HepG2 (cell line): ENCODE measurements around the gene FLT3LG. TPM values are rescaled to one million over a fixed set of nuclear protein-coding genes. Genes with fewer than 3 reads are reported as not detected.

Experiments used
- FOXJ3 ChIP-seq: sonication (generic); formaldehyde crosslinking; IDR thresholded peaks from 2 replicates; pipeline ENCODE4 v1.4.0; 2020; ENCODE audit warnings: missing genetic modification reagents, mild to moderate bottlenecking, borderline replicate concordance
- GABPA ChIP-seq, 2 experiments: IDR thresholded peaks; 2 replicates each; pipeline ENCODE4 v1.6.1; 2011 to 2016; ENCODE audit warnings: low read depth in 2 of 2, low read length in 1 of 2, missing biosample characterization in 1 of 2, missing genetic modification characterization in 1 of 2
- HCFC1 ChIP-seq: fragments of 150-350 bp; IDR thresholded peaks from 2 replicates; pipeline ENCODE4 v1.6.1; 2014; ENCODE audit warnings: low read depth, low read length
- HES4 ChIP-seq: sonication (generic); formaldehyde crosslinking; IDR thresholded peaks from 2 replicates; pipeline ENCODE4 v1.9.0; 2021; ENCODE audit warnings: mild to moderate bottlenecking, missing genetic modification reagents, borderline replicate concordance
- HNF4G ChIP-seq, 2 experiments: sonication (generic) in 1 of 2; formaldehyde crosslinking in 1 of 2; IDR thresholded peaks; 2 replicates each; pipeline versions ENCODE4 v1.4.0 to v1.6.1; 2011 to 2020; ENCODE audit warnings: borderline replicate concordance in 2 of 2, low read depth in 2 of 2, mild to moderate bottlenecking in 2 of 2, low read length in 1 of 2, missing genetic modification reagents in 1 of 2, moderate library complexity in 1 of 2
- KMT2B ChIP-seq: IDR thresholded peaks from 2 replicates; pipeline ENCODE4 v1.6.1; 2016; ENCODE audit warnings: missing genetic modification reagents, missing compliant biosample characterization
- NFE2L2 ChIP-seq: fragments of 150-350 bp; IDR thresholded peaks from 2 replicates; pipeline ENCODE4 v1.6.1; 2014; ENCODE audit warnings: low read length
- NFKBIZ ChIP-seq: IDR thresholded peaks from 2 replicates; pipeline ENCODE4 v1.6.1; 2018; ENCODE audit warnings: missing genetic modification reagents, missing compliant biosample characterization
- PAWR ChIP-seq: sonication (generic); formaldehyde crosslinking; IDR thresholded peaks from 2 replicates; pipeline ENCODE4 v1.4.0; 2020; ENCODE audit warnings: missing genetic modification reagents, mild to moderate bottlenecking, borderline replicate concordance
- RERE ChIP-seq: IDR thresholded peaks from 2 replicates; pipeline ENCODE4 v1.6.1; 2016; ENCODE audit warnings: low read depth, missing genetic modification reagents, missing compliant biosample characterization
- RFXAP ChIP-seq: sonication (generic); formaldehyde crosslinking; IDR thresholded peaks from 2 replicates; pipeline ENCODE4 v1.4.0; 2020; ENCODE audit warnings: missing genetic modification reagents, borderline replicate concordance
- SNAPC2 ChIP-seq: sonication (generic); formaldehyde crosslinking; IDR thresholded peaks from 2 replicates; pipeline ENCODE4 v1.8.1; 2022; ENCODE audit warnings: mild to moderate bottlenecking, missing genetic modification reagents
- THAP9 ChIP-seq: sonication (generic); formaldehyde crosslinking; IDR thresholded peaks from 2 replicates; pipeline ENCODE4; 2020; ENCODE audit warnings: missing genetic modification reagents, mild to moderate bottlenecking, borderline replicate concordance
- ZNF564 ChIP-seq: sonication (generic); formaldehyde crosslinking; IDR thresholded peaks from 2 replicates; pipeline ENCODE4 v1.8.1; 2023; ENCODE audit warnings: mild to moderate bottlenecking, missing genetic modification reagents
- ZNF766 ChIP-seq: sonication (generic); formaldehyde crosslinking; IDR thresholded peaks from 2 replicates; pipeline ENCODE4 v1.5.0; 2020; ENCODE audit warnings: missing genetic modification reagents, borderline replicate concordance
- ZNF780A ChIP-seq: sonication (generic); formaldehyde crosslinking; IDR thresholded peaks from 2 replicates; pipeline ENCODE4 v1.8.0; 2022; ENCODE audit warnings: mild to moderate bottlenecking, missing genetic modification reagents, moderate library complexity
- ZSCAN31 ChIP-seq: sonication (generic); formaldehyde crosslinking; IDR thresholded peaks from 2 replicates; pipeline ENCODE4 v1.5.0; 2020; ENCODE audit warnings: low read depth, mild to moderate bottlenecking, missing genetic modification reagents
- ZUFSP ChIP-seq: sonication (generic); formaldehyde crosslinking; IDR thresholded peaks from 2 replicates; pipeline ENCODE4 v1.9.0; 2021; ENCODE audit warnings: missing genetic modification reagents, mild to moderate bottlenecking, borderline replicate concordance
- polyA plus RNA-seq, 8 experiments: library from polyadenylated mRNA; depleted of rRNA in 3 of 8; stranded (reverse) in 7 of 8; unstranded in 1 of 8; fragments of >200 nt; fragmentation: Illumina TruSeq in 4 of 8; extraction: Trizol in 4 of 8; gene quantifications; 2 replicates each; pipeline versions ENCODE4 v1.2.1 to v1.2.3, GENCODE V29; 2011 to 2016; ENCODE audit warnings: low read depth in 4 of 8, missing spikeins in 1 of 8, mixed read lengths in 1 of 8; ENCODE audit not compliant: insufficient read depth in 1 of 8
- total RNA-seq, 5 experiments: library from RNA; depleted of rRNA; stranded (reverse); fragments of >200 nt; fragmentation: Illumina TruSeq; extraction: Trizol; gene quantifications; 2 replicates each; pipeline ENCODE4 v1.2.3, GENCODE V29; 2016; ENCODE audit warnings: low read depth in 1 of 5

The FLT3LG gene
- total and polyA plus RNA-seq, 2 of the 13 experiments (the other 11 are each of a cell fraction or from before 2014, with no cell fraction given), result 1.5 to 2.6 TPM

GRCh38 chr19:49453013-49453756 lies 20.8 kb upstream of the FLT3LG start, which contains the start of gene ALDH16A1 (continued):
- 0 out of 2 replicates have a peak, but pooled peaks have one; percentile 10 for TF ChIP-seq RERE (CRISPR knock-in tag)
- no peak for TF ChIP-seq PAWR (CRISPR knock-in tag)
- peak; percentile 53; the same call in 1 of the 2 replicates for TF ChIP-seq THAP9 (CRISPR knock-in tag)
- peak; percentile 22; the same call in 1 of the 2 replicates for TF ChIP-seq NFKBIZ (CRISPR knock-in tag)
- no peak for TF ChIP-seq ZUFSP (CRISPR knock-in tag)
- TF ChIP-seq ZNF780A (CRISPR knock-in tag), result no peak
- TF ChIP-seq GABPA (IDR thresholded peaks at IDR 0.05; ENCODE audit: low read depth, low read length), result peak; percentile 22; the same call in 1 of the 2 replicates
- TF ChIP-seq GABPA (CRISPR knock-in tag; IDR thresholded peaks at IDR 0.05; ENCODE audit: low read depth), result peak; percentile 73
- TF ChIP-seq ZSCAN31 (CRISPR knock-in tag), result peak; percentile 52; the same call in 1 of the 2 replicates
- TF ChIP-seq ZNF766 (CRISPR knock-in tag), result peak; percentile 66; the same call in 1 of the 2 replicates
- 0 out of 2 replicates have a peak, but pooled peaks have one; percentile 9 for TF ChIP-seq FOXJ3 (CRISPR knock-in tag)
- peak; percentile 35; the same call in 1 of the 2 replicates for TF ChIP-seq HNF4G (IDR thresholded peaks at IDR 0.05; ENCODE audit: borderline replicate concordance, low read depth, low read length)
- TF ChIP-seq HNF4G (CRISPR knock-in tag; IDR thresholded peaks at IDR 0.05; ENCODE audit: borderline replicate concordance, low read depth), result no peak
- no peak for TF ChIP-seq NFE2L2
- peak; percentile 17; the same call in 1 of the 2 replicates for TF ChIP-seq HCFC1
- TF ChIP-seq HES4, result no peak
- no peak; the same call in 1 of the 2 replicates for TF ChIP-seq KMT2B (CRISPR knock-in tag)
- no peak for TF ChIP-seq RFXAP (CRISPR knock-in tag)
- TF ChIP-seq ZNF564 (CRISPR knock-in tag), result no peak
- TF ChIP-seq SNAPC2, result 0 out of 2 replicates have a peak, but pooled peaks have one; percentile 29
